Measurements from ENCODE around the gene TBC1D2.

GRCh38 chr9:98218562-98219363, 36.7 kb downstream of the TBC1D2 start:
- no peak for TF ChIP-seq CTCF (tag by site-specific recombination; IDR thresholded peaks at IDR 0.05)
- TF ChIP-seq ZNF670 (tag by site-specific recombination; IDR thresholded peaks at IDR 0.05; ENCODE audit: low read depth) = no peak
- TF ChIP-seq ZBTB49 (tag by site-specific recombination; IDR thresholded peaks at IDR 0.05; ENCODE audit: low read depth) = no peak
